HG02763 (cell line): ENCODE data around the gene ALOX15B.
"Not testable (repeated sequence)": the region's sequence is repeated elsewhere in the genome, so short reads cannot be mapped to it uniquely, and the experiment has no call there.

Experiments
- ATAC-seq: cut with Tn5 transposase; IDR thresholded peaks from one replicate; pipeline ENCODE4 v1.9.1; 2021; ENCODE audit warnings: mild to moderate bottlenecking, moderate library complexity; ENCODE audit not compliant: unreplicated experiment

The ALOX15B gene

GRCh38 chr17:8061851-8062250, 23.0 kb downstream of the ALOX15B start:
- ATAC-seq, result not testable (repeated sequence)

DNA sequence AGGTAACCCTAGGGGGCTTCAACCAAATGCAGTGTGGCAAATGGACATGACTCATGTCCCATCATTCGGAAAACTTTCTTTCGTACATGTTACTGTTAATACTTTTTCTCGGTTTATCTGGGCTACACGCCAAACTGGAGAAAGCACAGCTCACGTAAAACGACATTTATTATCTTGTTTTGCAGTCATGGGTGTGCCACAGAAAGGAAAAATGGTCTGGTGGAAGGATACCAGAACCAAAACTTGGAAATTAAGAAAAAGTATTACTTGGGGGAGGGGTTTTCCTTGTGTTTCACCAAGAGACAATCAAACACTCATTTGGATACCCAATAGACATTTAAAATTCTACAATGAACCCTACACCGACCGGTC, 23.6 kb downstream of the ALOX15B start:
- ATAC-seq, result no peak

GRCh38 chr17:8062807-8063483, 24.1 kb downstream of the ALOX15B start:
- no peak for ATAC-seq

DNA sequence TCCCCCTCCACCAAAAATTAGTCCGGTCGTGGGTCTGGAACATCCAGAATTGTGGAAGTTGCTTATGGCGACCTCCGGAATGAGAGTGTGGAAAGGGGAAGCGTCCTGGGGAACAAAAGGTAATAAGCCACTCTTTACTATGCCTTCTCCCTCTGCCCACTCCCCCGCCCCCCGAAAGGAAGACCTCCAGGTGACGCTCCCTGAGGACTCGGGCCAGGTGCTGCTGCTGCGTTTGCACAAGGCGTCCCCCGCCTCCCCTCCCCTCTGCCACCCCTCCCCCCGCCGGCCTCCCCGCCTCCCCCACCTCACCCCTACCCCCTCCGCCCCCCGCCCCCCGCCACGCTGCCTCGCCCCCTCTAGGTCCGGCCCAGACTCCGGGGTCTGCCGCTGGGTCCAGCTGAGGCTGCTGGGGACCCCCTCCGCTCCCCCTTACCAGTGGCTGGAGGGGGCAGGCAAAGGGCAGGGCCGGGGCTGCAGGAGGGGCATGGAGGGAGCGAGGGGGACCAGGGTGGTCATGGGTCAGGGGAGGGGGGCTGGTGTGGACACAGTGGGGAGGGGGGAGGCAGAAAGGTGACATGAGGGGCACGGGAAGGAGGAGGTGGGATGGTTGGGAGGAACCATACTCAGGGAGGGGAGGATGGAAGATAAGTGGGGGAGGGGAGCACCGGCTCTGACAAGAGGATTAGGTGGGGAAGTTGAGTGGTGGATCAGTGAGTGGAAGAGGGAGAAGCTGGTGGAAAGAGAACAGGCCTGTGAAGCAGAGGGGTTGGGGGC, 25.1 kb downstream of the ALOX15B start:
- no peak for ATAC-seq

DNA sequence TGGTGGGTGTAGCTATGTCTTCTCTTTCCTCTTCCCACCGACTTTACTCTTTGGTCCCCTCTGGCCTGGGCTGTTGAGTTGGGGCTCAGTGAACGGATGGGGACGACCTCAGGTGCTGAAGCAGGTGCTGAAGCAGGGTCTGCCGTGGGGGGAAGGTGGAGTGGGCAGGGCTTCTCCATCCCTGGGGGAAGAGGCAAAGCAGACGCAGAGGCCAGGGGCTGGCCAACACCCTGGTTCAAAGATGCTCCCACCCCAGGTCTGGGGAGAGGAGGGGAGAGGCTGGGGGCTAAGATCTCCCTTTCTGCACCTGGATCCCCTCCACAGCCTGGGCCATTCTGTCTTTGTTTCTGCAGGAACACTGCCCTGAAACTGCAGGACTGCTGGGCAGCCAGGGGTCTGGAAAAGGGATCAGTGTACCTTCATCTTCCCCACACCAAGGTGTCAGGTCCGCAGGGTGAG, 25.7 kb downstream of the ALOX15B start:
- ATAC-seq, result no peak

GRCh38 chr17:8066841-8067775, 28.2 kb downstream of the ALOX15B start:
- ATAC-seq, result no peak

- ATAC-seq, result no peak
Observed at GRCh38 chr17:8067806-8068205, 28.9 kb downstream of the ALOX15B start.

GRCh38 chr17:8068736-8069586, 30.1 kb downstream of the ALOX15B start:
- ATAC-seq, result no peak

DNA sequence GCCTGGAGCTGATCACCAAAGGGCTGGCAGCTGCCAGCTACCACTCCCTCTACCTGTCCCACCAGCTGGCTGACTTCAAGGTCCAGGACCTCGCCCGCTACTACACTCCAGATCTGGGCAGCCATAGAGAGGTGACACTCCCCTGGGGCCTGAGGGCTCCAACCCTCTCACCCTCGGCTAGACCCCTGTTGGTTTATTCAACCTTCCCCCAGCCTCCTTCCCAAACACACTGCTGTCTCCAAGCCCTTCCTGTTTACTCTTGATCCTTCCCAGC, 30.7 kb downstream of the ALOX15B start:
- no peak for ATAC-seq

DNA sequence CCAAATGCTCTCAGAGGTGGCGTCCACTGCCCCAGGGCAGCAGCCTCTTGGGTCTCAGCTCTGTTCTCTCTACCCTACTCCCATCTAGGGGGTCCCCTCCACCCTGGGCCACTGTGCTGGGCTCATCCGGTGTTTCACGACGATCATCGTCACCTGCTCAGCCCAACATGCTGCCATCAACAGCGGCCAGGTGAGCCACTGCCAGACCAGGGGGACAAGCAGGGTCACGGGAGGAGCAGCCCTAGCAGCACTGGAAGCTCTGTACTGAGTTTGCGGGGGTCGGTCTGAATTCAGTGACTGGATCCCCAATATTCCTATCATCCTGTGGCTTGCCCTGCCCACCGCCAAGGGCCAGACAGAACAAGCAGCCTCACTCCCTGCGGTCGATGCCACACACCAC, 32.6 kb downstream of the ALOX15B start:
- ATAC-seq, result no peak

GRCh38 chr17:8072341-8072728, 33.5 kb downstream of the ALOX15B start:
- ATAC-seq, result no peak

DNA sequence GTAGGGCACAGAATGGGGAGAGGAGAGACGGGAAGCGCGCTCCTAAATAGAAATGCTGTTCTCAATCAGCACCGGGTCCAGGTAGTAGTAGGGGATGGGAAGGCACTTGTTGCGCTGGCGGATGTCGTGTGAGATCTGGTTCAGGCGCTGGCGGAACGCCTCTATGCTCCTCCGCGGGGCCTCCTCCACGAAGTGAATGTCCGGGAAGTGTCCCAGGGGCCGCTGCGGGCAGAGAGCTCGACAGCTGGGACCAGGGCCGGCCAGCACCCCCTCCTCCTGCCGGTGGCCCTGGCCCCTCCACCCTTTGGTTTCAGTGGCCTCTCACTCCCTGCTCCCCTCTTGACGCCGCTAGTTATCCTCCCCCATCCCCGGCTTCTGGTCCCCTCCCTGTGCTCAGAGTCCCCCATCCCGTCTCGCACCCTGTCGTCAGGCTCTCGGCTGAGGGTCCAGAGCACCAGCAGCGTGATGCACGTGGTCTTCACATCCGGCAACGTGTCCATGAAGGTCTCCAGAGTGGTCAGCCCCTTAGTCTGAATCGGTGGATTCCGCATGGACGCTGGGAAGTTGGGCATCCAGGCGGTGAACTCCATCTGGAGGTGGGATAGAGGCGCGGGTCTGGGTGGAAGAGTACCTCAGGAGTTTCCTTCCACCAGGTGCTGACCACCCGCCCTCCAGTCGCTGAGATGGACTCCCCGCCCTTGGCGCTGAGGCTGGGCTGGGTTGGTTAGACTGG, 34.0 kb downstream of the ALOX15B start:
- no peak for ATAC-seq

GRCh38 chr17:8073627-8074484, 35.0 kb downstream of the ALOX15B start:
- no peak for ATAC-seq

DNA sequence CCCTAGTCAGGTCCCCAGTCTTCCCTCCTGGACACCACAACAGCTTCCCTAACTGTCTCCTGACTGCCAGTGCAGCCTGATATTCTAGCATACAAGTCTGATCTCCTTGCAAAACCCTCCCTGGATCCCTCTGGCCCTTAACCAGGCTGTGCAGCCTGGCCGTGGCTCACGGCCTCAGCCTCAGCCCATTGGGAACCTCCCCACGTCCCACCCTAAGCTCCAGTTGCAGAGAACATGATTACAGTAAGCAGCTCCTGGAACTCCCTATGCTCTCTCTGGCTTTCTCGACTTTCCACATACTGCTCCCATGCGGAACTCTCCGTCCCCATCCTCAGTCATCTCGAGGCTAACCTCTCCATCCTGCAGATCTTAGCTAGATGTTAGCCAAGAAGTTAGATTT, 35.7 kb downstream of the ALOX15B start:
- ATAC-seq, result no peak

DNA sequence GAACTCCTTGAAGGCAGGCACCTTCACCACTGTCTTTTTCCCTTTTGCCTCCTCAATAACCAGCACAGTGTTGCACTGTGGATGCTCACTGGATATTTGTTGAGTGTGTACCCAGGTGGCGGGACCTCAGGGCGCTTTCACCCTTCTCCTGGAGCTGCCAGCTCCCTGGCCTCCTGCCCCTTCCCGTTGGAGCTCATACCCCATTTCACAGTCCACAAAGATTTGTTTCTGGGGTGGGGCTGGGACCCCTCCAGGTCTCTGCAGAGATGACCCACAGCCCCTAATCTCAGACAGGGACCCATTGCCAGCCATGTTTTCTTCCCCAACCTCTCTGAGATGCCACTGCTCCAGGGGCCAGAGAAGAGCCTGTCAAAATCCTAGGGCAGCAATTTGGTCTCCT, 36.2 kb downstream of the ALOX15B start:
- ATAC-seq, result no peak

DNA sequence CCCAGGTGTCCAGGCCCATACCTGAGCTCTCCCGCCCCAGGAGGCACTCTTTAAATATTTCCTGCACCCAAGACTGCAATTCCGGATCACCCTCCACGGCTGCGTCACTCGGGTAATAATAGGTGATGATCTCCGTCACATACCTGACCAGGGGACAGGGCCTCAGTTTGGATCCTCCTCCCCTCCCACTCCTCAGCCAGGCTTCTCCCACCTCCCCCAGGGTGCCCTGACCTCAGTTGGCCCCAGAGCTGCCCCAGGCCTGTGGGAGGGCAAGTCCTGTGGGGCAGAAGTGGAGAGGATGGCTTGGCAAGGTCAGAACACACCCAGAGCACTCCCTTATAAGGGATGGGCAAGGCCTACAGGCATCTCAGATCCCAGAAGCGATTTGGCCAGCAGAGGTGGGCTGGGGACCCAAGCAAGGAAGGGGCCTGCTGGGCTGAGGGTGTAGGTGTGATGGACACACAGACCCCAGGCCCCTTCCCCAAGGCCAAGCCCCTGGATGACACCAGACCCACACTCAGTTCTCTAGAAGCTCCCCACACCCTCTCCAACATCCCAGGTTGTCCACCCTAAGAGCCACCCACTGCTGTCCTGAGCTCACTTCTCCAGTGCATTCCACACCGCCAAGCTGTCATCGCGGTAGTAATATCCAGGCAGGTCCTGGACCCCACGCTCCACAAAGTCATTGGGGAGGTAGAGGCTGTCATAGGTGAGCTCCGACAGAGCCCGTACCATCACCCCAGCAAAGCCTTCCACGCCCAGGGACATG, 36.9 kb downstream of the ALOX15B start:
- ATAC-seq, result no peak

- ATAC-seq, result no peak
Observed at GRCh38 chr17:8076502-8077266, 37.8 kb downstream of the ALOX15B start.

GRCh38 chr17:8077939-8078338, 39.1 kb downstream of the ALOX15B start:
- ATAC-seq, result not testable (repeated sequence)
